Common myeloid progenitor, CD34-positive (primary cell): ENCODE measurements around the gene ASCL3.
"Not testable (repeated sequence)": the region's sequence is repeated elsewhere in the genome, so short reads cannot be mapped to it uniquely, and the experiment has no call there.

Source experiments
- CTCF ChIA-PET: fragments of 350-600 bp; sonication (Branson Sonifier 250); formaldehyde crosslinking; loops from one replicate; lab custom pipeline; 2021; ENCODE audit warnings: antibody characterized with exemption; lab: Charles Lee
- POLR2A ChIA-PET: fragments of 350-600 bp; sonication (Branson Sonifier 250); formaldehyde crosslinking; loops from one replicate; lab custom pipeline; 2021; ENCODE audit warnings: antibody characterized with exemption; lab: Charles Lee
- DNase-seq, 3 donors: peaks; one replicate each; pipeline versions ENCODE4 v3.0.0 to v3.0.0-alpha.2; 2013
- H3K27ac ChIP-seq, 2 experiments: 1 replicate in 1 of 2; 2 replicates in 1 of 2; pipeline ENCODE4 v1.7.0; 2013; ENCODE audit warnings: inconsistent platforms in 2 of 2, low read length in 2 of 2, mild to moderate bottlenecking in 2 of 2, low read depth in 1 of 2, moderate library complexity in 1 of 2; ENCODE audit not compliant: severe bottlenecking in 2 of 2, insufficient read depth in 1 of 2, poor library complexity in 1 of 2
- H3K27me3 ChIP-seq, 5 experiments: replicated peaks in 2 of 5; 1 replicate in 3 of 5; 2 replicates in 2 of 5; pipeline versions ENCODE4 v1.6.1 to v1.7.0; 2013; ENCODE audit warnings: low read length in 4 of 5, mild to moderate bottlenecking in 2 of 5, moderate library complexity in 2 of 5, inconsistent platforms in 1 of 5; ENCODE audit not compliant: insufficient read depth in 5 of 5, control insufficient read depth in 4 of 5
- H3K36me3 ChIP-seq, 4 experiments: 1 replicate in 2 of 4; 2 replicates in 2 of 4; pipeline versions ENCODE4 v1.6.1 to v1.7.0; 2013; ENCODE audit warnings: low read length in 3 of 4, control low read depth in 1 of 4, mild to moderate bottlenecking in 1 of 4; ENCODE audit not compliant: control insufficient read depth in 4 of 4, insufficient read depth in 4 of 4
- H3K4me1 ChIP-seq, 4 experiments: 1 replicate in 3 of 4; 2 replicates in 1 of 4; pipeline versions ENCODE4 v1.6.1 to v1.7.1; 2013; ENCODE audit warnings: low read length in 3 of 4, mild to moderate bottlenecking in 3 of 4, control low read depth in 1 of 4, inconsistent platforms in 1 of 4, moderate library complexity in 1 of 4; ENCODE audit not compliant: control insufficient read depth in 4 of 4, insufficient read depth in 4 of 4; ENCODE audit errors: control extremely low read depth in 1 of 4
- H3K4me3 ChIP-seq, 7 experiments: 1 replicate in 4 of 7; 2 replicates in 3 of 7; pipeline versions ENCODE4 v1.5.1 to v1.7.0; 2013; ENCODE audit warnings: mild to moderate bottlenecking in 7 of 7, low read length in 6 of 7, moderate library complexity in 6 of 7, inconsistent platforms in 2 of 7, low read depth in 2 of 7, control low read depth in 1 of 7; ENCODE audit not compliant: insufficient read depth in 4 of 7, control insufficient read depth in 1 of 7; ENCODE audit errors: extremely low read depth in 1 of 7
- H3K9me3 ChIP-seq, 5 experiments: 1 replicate in 4 of 5; 2 replicates in 1 of 5; pipeline versions ENCODE4 v1.6.1 to v1.7.1; 2013; ENCODE audit warnings: low read length in 4 of 5, mild to moderate bottlenecking in 2 of 5, inconsistent platforms in 1 of 5, low read depth in 1 of 5, moderate library complexity in 1 of 5; ENCODE audit not compliant: control insufficient read depth in 4 of 5, insufficient read depth in 2 of 5; ENCODE audit errors: control extremely low read depth in 1 of 5
- WGBS: methylation state at CpG from one replicate; pipeline ENCODE4 v1.1.5; 2013; ENCODE audit not compliant: insufficient coverage; 5-methylcytosine and 5-hydroxymethylcytosine counted together

ASCL3 gene

DNA sequence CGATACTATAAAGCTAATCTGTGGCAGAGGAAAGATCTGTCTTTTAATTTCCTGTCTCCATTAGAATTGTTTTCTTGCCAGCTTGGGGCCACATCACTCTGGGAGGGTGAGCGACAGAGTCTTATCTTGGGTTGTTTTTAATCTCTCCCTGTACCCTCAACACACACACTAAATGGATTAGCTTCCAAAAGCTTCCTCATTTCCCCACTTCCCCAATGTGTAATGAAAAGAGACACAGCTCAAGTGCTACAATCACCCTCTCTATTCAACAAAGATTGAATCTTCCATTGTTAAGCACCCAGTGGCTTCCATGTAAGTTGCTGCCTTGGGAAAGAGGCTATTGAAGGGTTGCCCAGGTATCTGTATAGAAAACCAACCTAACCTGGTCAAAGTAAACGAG, 6.1 kb upstream of the ASCL3 start:
- peak; percentile 35 to 60 (median 43) for DNase-seq
- ChIA-PET CTCF (interaction anchor here (1.0 to 3.8 kb wide), 4 partner anchors 9 to 34 kb away, joined by 3 to 28 read pairs (median 3); no protein-coding TSS in a partner anchor), POLR2A (no interaction called here)
- Histone ChIP-seq H3K4me3 (peak overlapping the region in 1 of 7 experiments; percentile 19), H3K27me3 (no peaks in the 10 kb centered on the region), H3K36me3 (peaks cover 8 to 37% (median 24%) of the 10 kb centered on the region in 4 experiments), H3K27ac (no peak overlapping the region), H3K4me1 (peaks cover 0 to 12% (median 10%) of the 10 kb centered on the region in 4 experiments), H3K9me3 (no peaks in the 10 kb centered on the region)
- 0% methylated on average over 1 of the region's 3 CpGs for WGBS

DNA sequence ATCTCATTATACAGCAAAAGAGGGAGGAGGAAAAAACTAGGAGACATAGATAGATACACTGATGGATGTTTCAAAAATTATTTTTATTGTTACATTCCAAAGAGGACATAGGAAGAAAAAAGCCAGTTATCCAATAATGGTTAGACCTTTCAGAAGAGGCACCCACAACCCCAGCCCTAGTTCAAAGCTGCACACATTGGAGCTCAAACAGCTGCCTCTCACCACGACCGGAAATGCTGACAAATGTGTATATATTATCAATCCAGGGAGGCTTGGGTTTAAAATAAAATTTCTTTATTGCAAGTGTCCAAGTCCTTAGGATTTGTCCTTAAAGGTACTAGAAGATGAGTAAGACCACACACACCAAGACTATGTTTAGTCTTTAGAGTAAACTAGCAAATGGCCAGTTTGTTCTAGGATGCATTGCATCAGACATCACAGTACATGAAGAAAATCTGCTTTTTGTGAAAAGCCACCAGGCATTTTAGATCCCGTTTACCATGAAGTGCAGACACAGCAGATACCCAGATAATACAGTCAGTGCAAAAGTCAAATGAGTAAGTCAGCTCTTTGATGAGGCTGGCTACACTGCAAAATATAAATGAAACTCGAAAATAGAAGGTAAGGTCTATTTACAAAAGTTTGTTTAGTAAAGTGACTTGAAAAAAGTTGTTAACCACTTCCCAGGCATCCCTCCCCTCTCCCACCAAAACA, 4.6 kb upstream of the ASCL3 start:
- no peak overlapping the region for H3K27ac ChIP-seq
- peak in 1 of 3 donors; percentile 19 for DNase-seq
- H3K36me3 ChIP-seq = peaks cover 8 to 27% (median 18%) of the 10 kb centered on the region in 4 experiments
- H3K9me3 ChIP-seq = no peaks in the 10 kb centered on the region
- H3K4me3 ChIP-seq = no peak overlapping the region
- WGBS = 100% methylated on average over 1 of the region's 4 CpGs
- ChIA-PET CTCF (interaction anchor here (3.8 kb wide), 1 partner anchor 13 kb away, joined by 28 read pairs; no protein-coding TSS in a partner anchor), POLR2A (no interaction called here)
- peaks cover 0 to 12% (median 10%) of the 10 kb centered on the region in 4 experiments for H3K4me1 ChIP-seq
- no peaks in the 10 kb centered on the region for H3K27me3 ChIP-seq

DNA sequence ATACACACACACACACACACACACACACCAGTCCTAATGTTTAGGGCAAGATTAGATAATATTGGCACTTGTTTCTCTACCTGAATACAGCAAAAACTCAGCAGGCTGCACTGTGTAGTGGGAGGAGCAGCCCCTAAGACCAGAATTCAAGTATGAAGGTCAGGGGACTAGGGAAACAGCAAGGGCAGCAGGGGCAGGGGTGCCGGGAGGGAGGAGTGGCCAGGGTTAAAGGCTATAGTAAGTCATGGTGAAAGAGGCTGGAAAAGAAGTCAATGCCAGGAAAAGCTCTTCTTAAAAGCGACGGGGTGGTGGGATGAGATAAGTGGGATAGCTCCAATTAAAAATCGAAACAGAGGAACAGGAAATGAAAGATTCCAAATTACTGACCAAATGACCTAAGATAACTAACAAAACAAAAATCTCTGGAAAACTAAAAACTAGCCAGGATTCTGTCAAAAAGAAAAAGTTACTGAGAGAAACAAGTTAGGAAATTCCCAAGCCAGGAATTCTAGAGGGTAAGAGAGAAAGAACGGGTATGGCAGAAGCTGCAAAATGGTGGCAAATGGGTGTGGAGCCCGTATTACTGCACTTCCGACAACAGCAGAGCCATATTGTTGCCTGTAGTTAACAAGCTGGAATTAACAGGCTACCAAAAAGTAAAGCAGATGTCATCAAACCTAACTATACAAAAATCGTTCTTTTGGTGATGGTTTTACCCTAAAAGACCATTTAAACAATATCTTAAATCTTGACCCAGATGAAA, 1.3 kb downstream of the ASCL3 start:
- ChIA-PET POLR2A (no interaction called here), CTCF (interaction anchor here (1.3 to 2.0 kb wide), 3 partner anchors 9 to 27 kb away, joined by 3 to 11 read pairs (median 5); no protein-coding TSS in a partner anchor)
- no peaks in the 10 kb centered on the region for H3K36me3 ChIP-seq
- 94% methylated on average over 5 of the region's 8 CpGs for WGBS
- DNase-seq = no peak
- no peaks in the 10 kb centered on the region for H3K4me1 ChIP-seq
- H3K4me3 ChIP-seq = no peak overlapping the region
- H3K27ac ChIP-seq = no peak overlapping the region
- H3K9me3 ChIP-seq = no peaks in the 10 kb centered on the region
- H3K27me3 ChIP-seq = no peaks in the 10 kb centered on the region

DNA sequence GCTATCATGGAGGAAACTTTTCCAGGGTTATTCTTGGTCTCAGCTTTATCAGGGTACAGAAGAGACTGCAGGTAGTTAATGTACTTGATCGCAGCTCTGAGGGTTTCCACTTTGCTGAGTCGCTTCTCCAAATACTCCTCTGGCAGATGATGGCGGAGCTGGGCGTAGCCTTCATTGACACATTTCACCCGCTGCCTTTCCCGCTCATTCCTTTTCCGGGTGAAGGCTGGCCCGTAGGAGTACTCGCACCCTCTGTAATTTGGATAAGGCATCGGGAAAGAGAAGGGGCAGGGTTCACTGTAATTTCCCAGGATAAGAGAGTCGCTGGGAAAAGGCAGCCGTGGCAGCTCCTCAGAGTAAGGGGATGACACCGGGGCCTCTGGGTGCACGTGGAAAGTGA, 5.2 kb downstream of the ASCL3 start:
- CTCF ChIA-PET = interaction anchor here (0.6 kb wide), 1 partner anchor 22 kb away, joined by 3 read pairs; no protein-coding TSS in a partner anchor
- Histone ChIP-seq H3K27me3 (no peaks in the 10 kb centered on the region), H3K4me1 (no peaks in the 10 kb centered on the region), H3K27ac (no peak overlapping the region), H3K4me3 (no peak overlapping the region), H3K9me3 (no peaks in the 10 kb centered on the region), H3K36me3 (no peaks in the 10 kb centered on the region)
- no peak for DNase-seq
- POLR2A ChIA-PET = no interaction called here
- WGBS = 92% methylated on average over 14 of the region's 14 CpGs

DNA sequence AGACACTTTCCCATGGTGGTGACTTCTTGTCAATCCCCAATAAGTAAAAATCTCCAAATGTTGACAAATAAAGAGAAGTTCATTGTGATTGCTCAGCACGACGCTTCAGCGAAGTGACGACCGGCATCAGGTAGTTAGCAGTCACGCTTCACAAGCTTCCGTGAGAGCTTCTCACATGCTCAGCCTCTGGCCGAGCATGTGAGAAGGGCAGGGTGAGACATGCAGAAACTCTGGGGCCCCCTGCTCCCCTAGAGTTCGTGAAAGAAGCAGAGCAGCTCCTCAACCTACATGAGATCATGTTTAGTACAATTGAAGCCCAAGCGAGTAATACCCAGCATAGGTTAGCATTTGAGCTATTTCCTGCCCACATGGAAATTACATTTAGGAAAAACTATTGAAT, 5.7 kb downstream of the ASCL3 start:
- Histone ChIP-seq H3K9me3 (no peaks in the 10 kb centered on the region), H3K36me3 (no peaks in the 10 kb centered on the region), H3K27me3 (no peaks in the 10 kb centered on the region), H3K4me3 (no peak overlapping the region), H3K4me1 (no peaks in the 10 kb centered on the region), H3K27ac (no peak overlapping the region)
- POLR2A ChIA-PET = no interaction called here
- no peak for DNase-seq
- 93% methylated on average over 10 of the region's 10 CpGs for WGBS
- CTCF ChIA-PET = no interaction called here

DNA sequence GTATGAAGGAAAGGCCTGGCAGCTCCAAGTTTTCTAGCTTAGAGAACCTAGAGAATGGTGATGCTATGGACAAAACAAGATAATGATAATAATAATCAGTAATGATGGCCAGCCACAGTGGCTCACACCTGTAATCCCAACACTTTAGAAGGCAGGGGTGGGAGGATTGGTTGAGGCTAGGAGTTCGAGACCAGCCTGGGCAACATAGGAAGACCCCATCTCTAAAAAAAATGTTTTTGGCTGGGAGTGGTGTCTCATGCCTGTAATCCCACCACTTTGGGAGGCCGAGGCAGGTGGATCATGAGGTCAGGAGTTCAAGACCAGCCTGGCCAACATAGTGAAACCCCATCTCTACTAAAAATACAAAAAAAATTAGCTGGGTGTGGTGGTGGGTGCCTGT, 7.0 kb downstream of the ASCL3 start:
- H3K27me3 ChIP-seq, H3K9me3 ChIP-seq, H3K27ac ChIP-seq, POLR2A ChIA-PET, H3K4me1 ChIP-seq, H3K4me3 ChIP-seq, H3K36me3 ChIP-seq, DNase-seq: not testable (repeated sequence)
- CTCF ChIA-PET = interaction anchor here (1.4 to 1.7 kb wide), 2 partner anchors 13 to 20 kb away, joined by 3 to 5 read pairs; no protein-coding TSS in a partner anchor
- WGBS = no CpG with 5 or more reads among the region's 2 CpGs
